Gastroesophageal sphincter (tissue), 4 donors: ENCODE data around the gene VCL. TPM values are rescaled to one million over a fixed set of nuclear protein-coding genes. Genes with fewer than 3 reads are reported as not detected.
"Not testable (repeated sequence)": the region's sequence is repeated elsewhere in the genome, so short reads cannot be mapped to it uniquely, and the experiment has no call there.

Experiments used
- ATAC-seq: fragments of 150-250 bp; one replicate; pipeline ENCODE4 v1.9.1; 2016; ENCODE audit warnings: mild to moderate bottlenecking, moderate library complexity
- H3K27ac ChIP-seq, 4 donors: fragments of 200-600 bp; sonication (generic) in 3 of 4; 1 replicate in 3 of 4; 2 replicates in 1 of 4; pipeline ENCODE4 v1.5.1; 2016 to 2019
- H3K27me3 ChIP-seq: fragments of 200-600 bp; sonication (generic); one replicate; pipeline ENCODE4 v1.5.1; 2019
- H3K36me3 ChIP-seq, 2 donors: fragments of 200-600 bp; sonication (generic); one replicate each; pipeline ENCODE4 v1.5.1; 2019; ENCODE audit warnings: control low read depth in 1 of 2
- H3K4me1 ChIP-seq, 3 donors: fragments of 200-600 bp; sonication (generic); 1 replicate in 2 of 3; 2 replicates in 1 of 3; pipeline ENCODE4 v1.5.1; 2016 to 2019; ENCODE audit warnings: control low read depth in 2 of 3
- H3K4me3 ChIP-seq, 2 donors: fragments of 200-600 bp; sonication (generic); one replicate each; pipeline ENCODE4 v1.5.1; 2019; ENCODE audit warnings: mild to moderate bottlenecking in 1 of 2, moderate library complexity in 1 of 2
- H3K9me3 ChIP-seq, 3 donors: fragments of 200-600 bp; sonication (generic); one replicate each; pipeline ENCODE4 v1.5.1; 2017 to 2019; ENCODE audit warnings: control low read depth in 2 of 3
- CTCF ChIP-seq, 4 experiments: fragments of 200-600 bp in 2 of 4; fragments of 450-650 bp in 2 of 4; sonication (generic) in 1 of 4; IDR thresholded peaks; one replicate each; pipeline ENCODE4 v1.5.1; 2017 to 2019; ENCODE audit warnings: antibody characterized with exemption in 4 of 4, mild to moderate bottlenecking in 2 of 4, moderate library complexity in 2 of 4
- EP300 ChIP-seq: sonication (generic); formaldehyde crosslinking; IDR thresholded peaks from one replicate; pipeline ENCODE4 v1.6.1; 2017; ENCODE audit warnings: antibody characterized with exemption, mild to moderate bottlenecking
- POLR2A ChIP-seq, 2 donors: fragments of 450-650 bp; IDR thresholded peaks; one replicate each; pipeline ENCODE4 v1.6.1; 2017; ENCODE audit warnings: antibody characterized with exemption in 2 of 2, mild to moderate bottlenecking in 2 of 2, moderate library complexity in 1 of 2
- POLR2AphosphoS5 ChIP-seq: sonication (generic); formaldehyde crosslinking; IDR thresholded peaks from one replicate; pipeline ENCODE4 v1.6.1; 2017; ENCODE audit warnings: antibody characterized with exemption
- WGBS, 2 donors: methylation state at CpG; one replicate each; pipeline ENCODE4 v1.1.5; 2018; ENCODE audit warnings: low coverage in 1 of 2; 5-methylcytosine and 5-hydroxymethylcytosine counted together
- total RNA-seq, 4 donors: library from RNA; depleted of rRNA; stranded (reverse); fragments of >200 nt; gene quantifications; one replicate each; pipeline ENCODE4 v1.1.0, GENCODE V29; 2016

VCL gene
- total RNA-seq, 4 donors from 2014 or later = 433 to 615 (median 440) TPM

DNA sequence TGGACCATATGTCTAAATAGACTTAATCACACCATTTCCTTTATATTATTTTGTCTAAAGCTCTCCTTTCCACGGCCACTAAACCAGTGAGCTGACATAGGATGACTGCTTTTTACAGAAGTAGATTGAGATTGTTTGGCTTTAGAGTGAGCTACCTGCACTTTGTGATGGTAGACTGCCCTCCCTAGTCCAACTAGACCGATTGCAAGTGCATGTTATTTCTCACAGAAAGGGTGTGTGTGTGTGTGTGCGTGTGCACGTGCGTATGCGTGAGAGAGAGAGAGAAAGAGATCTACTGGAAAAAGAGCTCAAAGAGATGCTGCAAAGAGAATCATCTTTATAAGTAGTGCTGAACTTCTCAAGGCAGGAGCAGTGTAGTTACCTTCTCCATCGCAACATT, 60.7 kb downstream of the VCL start:
- no peak for ATAC-seq
- peaks cover 0 to 8% (median 0%) of the 10 kb centered on the region in 3 donors for H3K9me3 ChIP-seq
- peaks cover 14 to 79% (median 27%) of the 10 kb centered on the region in 3 donors for H3K4me1 ChIP-seq
- no peak for TF ChIP-seq POLR2A (IDR thresholded peaks at IDR 0.05)
- no peak for TF ChIP-seq EP300
- peak overlapping the region in 1 of 4 donors; percentile 58 for H3K27ac ChIP-seq
- H3K36me3 ChIP-seq = peaks cover 0 to 13% of the 10 kb centered on the region in 2 donors
- H3K27me3 ChIP-seq = no peaks in the 10 kb centered on the region
- WGBS, 2 donors = 47 to 100% methylated on average over 1 to 7 of the region's 7 CpGs
- no peak overlapping the region for H3K4me3 ChIP-seq

- peaks cover 0 to 31% of the 10 kb centered on the region in 2 donors for H3K36me3 ChIP-seq
- peaks cover 9 to 60% (median 20%) of the 10 kb centered on the region in 3 donors for H3K4me1 ChIP-seq
- no peak for ATAC-seq
- peaks cover 0 to 11% (median 0%) of the 10 kb centered on the region in 3 donors for H3K9me3 ChIP-seq
- no peaks in the 10 kb centered on the region for H3K27me3 ChIP-seq
- peak overlapping the region in 1 of 4 donors; percentile 9 for H3K27ac ChIP-seq
- no peak for TF ChIP-seq CTCF (IDR thresholded peaks at IDR 0.05)
- TF ChIP-seq POLR2A (IDR thresholded peaks at IDR 0.05) = no peak
- TF ChIP-seq POLR2AphosphoS5 = no peak
- no peak for TF ChIP-seq EP300
- H3K4me3 ChIP-seq = no peak overlapping the region
These were observed 63.2 kb downstream of the VCL start for GRCh38 chr10:74061104-74061503.

DNA sequence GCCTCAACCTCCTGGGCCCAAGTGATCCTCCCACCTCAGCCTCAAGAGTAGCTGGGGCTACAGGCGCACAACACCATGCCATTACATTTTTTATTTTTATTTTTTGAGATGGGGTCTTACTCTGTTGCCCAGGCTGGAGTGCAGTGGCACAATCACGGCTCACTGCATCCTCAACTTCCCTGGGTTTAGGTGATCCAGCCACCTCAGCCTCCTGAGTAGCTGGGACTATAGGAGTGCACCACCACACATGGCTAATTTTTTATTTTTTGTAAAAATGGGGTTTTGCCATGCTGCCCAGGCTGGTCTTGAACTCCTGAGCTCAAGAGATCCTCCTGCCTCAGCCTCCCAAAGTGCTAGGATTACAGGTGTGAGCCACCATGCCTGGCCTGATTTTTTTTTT, 64.1 kb downstream of the VCL start:
- 90% methylated on average over 2 of the region's 2 CpGs; no CpG with 5 or more reads in 1 of the 2 donors for WGBS, 2 donors
- H3K4me3 ChIP-seq, H3K27me3 ChIP-seq, H3K27ac ChIP-seq, ATAC-seq: not testable (repeated sequence)
- Histone ChIP-seq H3K36me3 (peaks cover 0 to 31% of the 10 kb centered on the region in 2 donors), H3K4me1 (peaks cover 5 to 57% (median 12%) of the 10 kb centered on the region in 3 donors), H3K9me3 (peaks cover 0 to 11% (median 0%) of the 10 kb centered on the region in 3 donors)

GRCh38 chr10:74063256-74063655, 65.3 kb downstream of the VCL start:
- Histone ChIP-seq H3K36me3 (peaks cover 0 to 31% of the 10 kb centered on the region in 2 donors), H3K27ac (no peak overlapping the region), H3K4me3 (no peak overlapping the region), H3K9me3 (peaks cover 0 to 11% (median 0%) of the 10 kb centered on the region in 3 donors), H3K27me3 (no peaks in the 10 kb centered on the region), H3K4me1 (peaks cover 4 to 57% (median 5%) of the 10 kb centered on the region in 3 donors)
- TF ChIP-seq EP300 (no peak), POLR2AphosphoS5 (no peak), POLR2A (IDR thresholded peaks at IDR 0.05) (no peak), CTCF (IDR thresholded peaks at IDR 0.05) (no peak)
- no peak for ATAC-seq

GRCh38 chr10:74067373-74068352, 69.7 kb downstream of the VCL start:
- Histone ChIP-seq H3K27me3 (no peaks in the 10 kb centered on the region), H3K9me3 (peaks cover 0 to 11% (median 0%) of the 10 kb centered on the region in 3 donors), H3K4me1 (peaks cover 14 to 67% (median 24%) of the 10 kb centered on the region in 3 donors), H3K4me3 (no peak overlapping the region), H3K36me3 (peaks cover 0 to 29% of the 10 kb centered on the region in 2 donors), H3K27ac (peak overlapping the region in 1 of 4 donors; percentile 43)
- no peak for TF ChIP-seq EP300
- no peak for TF ChIP-seq CTCF (IDR thresholded peaks at IDR 0.05)
- TF ChIP-seq POLR2A (IDR thresholded peaks at IDR 0.05) = no peak
- TF ChIP-seq POLR2AphosphoS5 = no peak
- no peak for ATAC-seq
- 40 to 53% methylated on average over 4 of the region's 4 CpGs for WGBS, 2 donors

GRCh38 chr10:74071157-74071556, 73.2 kb downstream of the VCL start:
- peaks cover 0 to 35% of the 10 kb centered on the region in 2 donors for H3K36me3 ChIP-seq
- peaks cover 14 to 93% (median 24%) of the 10 kb centered on the region in 3 donors for H3K4me1 ChIP-seq
- no peaks in the 10 kb centered on the region for H3K27me3 ChIP-seq
- no peaks in the 10 kb centered on the region for H3K9me3 ChIP-seq
- peak overlapping the region in 3 of 4 donors; percentile 8 to 51 (median 36) for H3K27ac ChIP-seq
- peak; percentile 62 for ATAC-seq
- no peak overlapping the region for H3K4me3 ChIP-seq
- TF ChIP-seq POLR2A (IDR thresholded peaks at IDR 0.05) (no peak), EP300 (no peak), CTCF (IDR thresholded peaks at IDR 0.05) (no peak), POLR2AphosphoS5 (peak; percentile 73)
